Stimulated activated CD8-positive, alpha-beta memory T cell treated with anti-CD3 and anti-CD28 coated beads, Interleukin-7, amount 100 ng/mL, for 4 hours (primary cell): ENCODE measurements around the gene C6orf136.

Experiments
- DNase-seq, 2 donors: peaks; one replicate each; pipeline ENCODE4 v3.0.0-alpha.2; 2020; ENCODE audit warnings: low read depth in 2 of 2

Gene C6orf136

GRCh38 chr6:30646450-30647241, at the start of gene C6orf136:
C6orf136 (plus strand) TSS chr6:30647133; CDS start chr6:30647232, 99 bp downstream.
- DNase-seq: peak; percentile 88 to 93

GRCh38 chr6:30597315-30598144, 49.4 kb upstream of the C6orf136 start:
- peak; percentile 51 to 63 for DNase-seq

GRCh38 chr6:30598912-30599624, 47.9 kb upstream of the C6orf136 start:
- DNase-seq: no peak

- no peak for DNase-seq
Measured at GRCh38 chr6:30599625-30600324, 47.2 kb upstream of the C6orf136 start.

GRCh38 chr6:30600451-30600961, 46.4 kb upstream of the C6orf136 start:
- no peak for DNase-seq

GRCh38 chr6:30601436-30601814, 45.5 kb upstream of the C6orf136 start:
- no peak for DNase-seq

- no peak for DNase-seq
Measured at GRCh38 chr6:30601815-30602641, 44.9 kb upstream of the C6orf136 start.

GRCh38 chr6:30603961-30604360, 43.0 kb upstream of the C6orf136 start:
- no peak for DNase-seq

GRCh38 chr6:30610065-30610464, 36.9 kb upstream of the C6orf136 start:
- DNase-seq: no peak

- DNase-seq: no peak
Measured at GRCh38 chr6:30611150-30611855, 35.6 kb upstream of the C6orf136 start.

- DNase-seq: no peak
Measured at GRCh38 chr6:30611856-30612194, 35.1 kb upstream of the C6orf136 start.

- no peak for DNase-seq
Measured at GRCh38 chr6:30612213-30612612, 34.7 kb upstream of the C6orf136 start.

GRCh38 chr6:30612687-30613248, 34.2 kb upstream of the C6orf136 start:
- DNase-seq: no peak

- no peak for DNase-seq
Measured at GRCh38 chr6:30613251-30614043, 33.5 kb upstream of the C6orf136 start.

GRCh38 chr6:30614044-30614842, 32.7 kb upstream of the C6orf136 start:
- DNase-seq: no peak

- peak; percentile 73 to 83 for DNase-seq
Measured at GRCh38 chr6:30614843-30615218, 32.1 kb upstream of the C6orf136 start.

GRCh38 chr6:30615219-30615957, 31.5 kb upstream of the C6orf136 start:
- no peak for DNase-seq
